K562 (cell line): ENCODE results near the gene DRD1. TPM values are rescaled to one million over a fixed set of nuclear protein-coding genes. Genes with fewer than 3 reads are reported as not detected.

Source experiments
- ATAC-seq: fragments of 200-7000 bp; cut with Tn5 transposase; 3 replicates; pipeline ENCODE4 v1.9.1; 2020; ENCODE audit warnings: moderate library complexity
- BruUV-seq: library from RNA; stranded (reverse); fragments of 400-500 nt; replicated peaks from 2 replicates; lab custom pipeline; 2021; lab: Mats Ljungman, UMichigan
- CTCF ChIA-PET: fragments of 300-600 bp; formaldehyde crosslinking; extraction: SDS; loops from one replicate; lab custom pipeline; 2021; ENCODE audit warnings: low intra/inter-chr PET ratio; lab: Yijun Ruan, JAX
- POLR2A ChIA-PET: fragments of 300-600, 350-650 bp; sonication (Branson Sonifier 250); formaldehyde crosslinking; extraction: SDS; loops from one replicate; lab custom pipeline; 2021; ENCODE audit warnings: antibody characterized with exemption, inconsistent platforms; lab: Yijun Ruan, JAX
- DNase-seq, 4 experiments: peaks; one replicate each; pipeline versions ENCODE4 v3.0.0 to v3.0.0-alpha.2; 2011 to 2018; ENCODE audit warnings: low spot score in 3 of 4, mixed read lengths in 3 of 4; ENCODE audit errors: extremely low read depth in 1 of 4
- FAIRE-seq: peaks from 2 replicates; lab custom pipeline; 2011; peaks lifted over from hg19 to GRCh38; lab: Jason Lieb, UNC
- H2AFZ ChIP-seq: 2 replicates; pipeline ENCODE4 v1.6.0; 2011; ENCODE audit warnings: low read depth, low read length, control low read depth, inconsistent platforms
- H3K27ac ChIP-seq: fragments of 200-600 bp; 3 replicates; pipeline ENCODE4 v1.8.0; 2011; ENCODE audit warnings: low read depth, mild to moderate bottlenecking, control low read depth, inconsistent platforms, low read length, moderate library complexity, mixed read lengths; ENCODE audit errors: extremely low read depth
- H3K27me3 ChIP-seq, 2 experiments: fragments of 300-600 bp in 1 of 2; 2 replicates in 1 of 2; 3 replicates in 1 of 2; pipeline versions ENCODE4 v1.6.0 to v1.8.0; 2011; ENCODE audit warnings: inconsistent platforms in 2 of 2, low read length in 2 of 2, mild to moderate bottlenecking in 1 of 2, mixed read lengths in 1 of 2, moderate library complexity in 1 of 2; ENCODE audit not compliant: control insufficient read depth in 2 of 2, insufficient read depth in 2 of 2
- H3K36me3 ChIP-seq: fragments of 300-600 bp; 3 replicates; pipeline ENCODE4 v1.8.0; 2011; ENCODE audit warnings: mild to moderate bottlenecking, low read length, inconsistent platforms; ENCODE audit not compliant: control insufficient read depth, insufficient read depth
- H3K4me1 ChIP-seq, 2 experiments: fragments of 200-600 bp in 1 of 2; replicated peaks in 1 of 2; 2 replicates in 1 of 2; 3 replicates in 1 of 2; pipeline versions ENCODE4 v1.5.1 to v1.8.0; 2011; ENCODE audit warnings: inconsistent platforms in 2 of 2, low read length in 2 of 2, mild to moderate bottlenecking in 1 of 2, mixed read lengths in 1 of 2, moderate library complexity in 1 of 2; ENCODE audit not compliant: control insufficient read depth in 2 of 2, insufficient read depth in 2 of 2
- H3K4me2 ChIP-seq: 2 replicates; pipeline ENCODE4 v1.6.1; 2011; ENCODE audit warnings: low read length, control low read depth, inconsistent platforms, mixed read lengths; ENCODE audit not compliant: insufficient read depth
- H3K4me3 ChIP-seq: fragments of 200-600 bp; sonication (generic), shearing (Covaris generic); 2 replicates; pipeline ENCODE4 v1.5.1; 2016; ENCODE audit warnings: control low read depth, inconsistent platforms
- H3K79me2 ChIP-seq: fragments of 200-600 bp; 3 replicates; pipeline ENCODE4 v1.8.0; 2011; ENCODE audit warnings: low read length, inconsistent platforms; ENCODE audit not compliant: control insufficient read depth, insufficient read depth
- H3K9ac ChIP-seq, 2 experiments: 2 replicates each; pipeline versions ENCODE4 v1.6.0 to v1.6.1; 2011; ENCODE audit warnings: low read depth in 2 of 2, low read length in 2 of 2, control low read depth in 1 of 2, inconsistent platforms in 1 of 2, mild to moderate bottlenecking in 1 of 2, mixed read lengths in 1 of 2; ENCODE audit not compliant: insufficient read depth in 1 of 2
- H3K9me1 ChIP-seq: one replicate; pipeline ENCODE4 v1.6.0; 2011; ENCODE audit warnings: inconsistent platforms, mild to moderate bottlenecking, low read length, moderate library complexity; ENCODE audit not compliant: control insufficient read depth, insufficient read depth
- H3K9me3 ChIP-seq: replicated peaks from 2 replicates; pipeline ENCODE4 v1.5.1; 2011; ENCODE audit warnings: low read depth, low read length, inconsistent platforms; ENCODE audit not compliant: control insufficient read depth, insufficient read depth
- H4K20me1 ChIP-seq: replicated peaks from 2 replicates; pipeline ENCODE4 v1.6.1; 2011; ENCODE audit warnings: low read length, inconsistent platforms, mixed read lengths; ENCODE audit not compliant: control insufficient read depth, insufficient read depth
- CREM ChIP-seq: IDR thresholded peaks from 2 replicates; pipeline ENCODE4 v1.6.1; 2014; ENCODE audit warnings: antibody characterized with exemption, low read depth
- KLF10 ChIP-seq: fragments of 250-450 bp; sonication (Bioruptor Pico); IDR thresholded peaks from 2 replicates; pipeline ENCODE4 v1.6.1; 2021; ENCODE audit warnings: matching md5 sums
- L3MBTL2 ChIP-seq: fragments of 450-650 bp; IDR thresholded peaks from 2 replicates; pipeline ENCODE4 v1.6.1; 2016; ENCODE audit warnings: mild to moderate bottlenecking, moderate library complexity
- NCOA6 ChIP-seq: fragments of 450-650 bp; IDR thresholded peaks from 2 replicates; pipeline ENCODE4 v1.6.1; 2017; ENCODE audit warnings: mild to moderate bottlenecking
- PKNOX1 ChIP-seq: fragments of 450-650 bp; IDR thresholded peaks from 2 replicates; pipeline ENCODE4 v1.6.1; 2016
- PTBP1 ChIP-seq: fragments of 200-400 bp; formaldehyde crosslinking; IDR thresholded peaks from 2 replicates; pipeline ENCODE4 v1.6.1; 2017; ENCODE audit warnings: low read depth, low read length
- PTRF ChIP-seq: fragments of 450-650 bp; IDR thresholded peaks from 2 replicates; pipeline ENCODE4 v1.6.1; 2016; ENCODE audit warnings: mild to moderate bottlenecking, missing genetic modification characterization, missing compliant biosample characterization
- PURB ChIP-seq: sonication (generic); formaldehyde crosslinking; IDR thresholded peaks from 2 replicates; pipeline ENCODE4 v1.9.0; 2021; ENCODE audit warnings: low read depth, mild to moderate bottlenecking, missing genetic modification reagents
- RBM17 ChIP-seq: fragments of 200-400 bp; formaldehyde crosslinking; IDR thresholded peaks from 2 replicates; pipeline ENCODE4 v1.6.1; 2017; ENCODE audit warnings: low read depth, mild to moderate bottlenecking, low read length, borderline replicate concordance
- SAFB ChIP-seq: fragments of 200-400 bp; formaldehyde crosslinking; IDR thresholded peaks from 2 replicates; pipeline ENCODE4 v1.6.1; 2017; ENCODE audit warnings: low read depth, low read length, borderline replicate concordance
- TBL1XR1 ChIP-seq, 2 experiments: IDR thresholded peaks; 2 replicates each; pipeline ENCODE4 v1.6.1; 2012; ENCODE audit warnings: improper control_type of control experiment in 2 of 2, low read length in 2 of 2, mild to moderate bottlenecking in 1 of 2
- U2AF1 ChIP-seq: fragments of 200-400 bp; formaldehyde crosslinking; optimal IDR thresholded peaks from 2 replicates; pipeline ENCODE3; 2017; ENCODE audit warnings: mild to moderate bottlenecking, low read depth, low read length, moderate library complexity
- ZNF124 ChIP-seq: sonication (generic); formaldehyde crosslinking; IDR thresholded peaks from 2 replicates; pipeline ENCODE4 v1.8.1; 2022; ENCODE audit warnings: missing genetic modification reagents
- ZNF217 ChIP-seq: sonication (generic); formaldehyde crosslinking; IDR thresholded peaks from 2 replicates; pipeline ENCODE4 v1.8.0; 2022; ENCODE audit warnings: mild to moderate bottlenecking, missing genetic modification reagents
- WGBS: fragments of 100-300 bp; shearing (Covaris generic); methylation state at CpG from one replicate; pipeline ENCODE4 v1.1.6; 2016; ENCODE audit warnings: low coverage, mixed read lengths; ENCODE audit not compliant: insufficient coverage; ENCODE audit errors: missing lambda C conversion rate; 5-methylcytosine and 5-hydroxymethylcytosine counted together
- in situ Hi-C: fragments of 300-500 bp; cut with MboI; formaldehyde crosslinking; loops from 4 replicates; pipeline ENCODE4 v1.15.0; 2018; ENCODE audit warnings: inconsistent platforms, mixed read lengths
- intact Hi-C: fragments of 100-400 bp; cut with micrococcal nuclease; formaldehyde crosslinking; loops from 2 replicates; pipeline ENCODE4 v1.14.2; 2022
- polyA plus RNA-seq, 8 experiments: library from polyadenylated mRNA; depleted of rRNA in 4 of 8; stranded (reverse) in 5 of 8; unstranded in 3 of 8; fragments of >200 nt; fragmentation: Nextera tagmentation in 2 of 8; fragmentation: Illumina TruSeq in 1 of 8; extraction: Ambion mirVana in 2 of 8; extraction: Trizol in 1 of 8; gene quantifications; 2 replicates each; pipeline versions ENCODE4 v1.2.1 to v1.2.3, GENCODE V29; 2011 to 2014; ENCODE audit warnings: inconsistent platforms in 1 of 8, missing spikeins in 1 of 8
- total RNA-seq, 7 experiments: library from RNA; depleted of rRNA in 6 of 7; stranded (reverse); fragments of >200 nt in 6 of 7; fragmentation: Illumina TruSeq in 2 of 7; extraction: Trizol in 2 of 7; gene quantifications; 2 replicates each; pipeline versions ENCODE4 v1.2.1 to v1.2.3, GENCODE V29; 2011 to 2021; ENCODE audit warnings: low replicate concordance in 1 of 7

The DRD1 gene
- total and polyA plus RNA-seq, 9 of the 15 experiments (the other 6 are each of a cell fraction or from before 2014, with no cell fraction given) = not detected

- Histone ChIP-seq H3K79me2 (no peaks in the 10 kb centered on the region), H3K9me3 (no peaks in the 10 kb centered on the region), H3K4me2 (no peak overlapping the region), H3K4me3 (no peak overlapping the region), H3K36me3 (no peaks in the 10 kb centered on the region), H3K4me1 (no peaks in the 10 kb centered on the region), H3K27ac (no peak overlapping the region), H3K9ac (no peak overlapping the region), H3K9me1 (no peaks in the 10 kb centered on the region), H3K27me3 (peaks cover 0 to 7% of the 10 kb centered on the region in 2 experiments; a peak in 1 of 5 replicates), H2AFZ (no peak overlapping the region), H4K20me1 (no peaks in the 10 kb centered on the region)
- POLR2A ChIA-PET = interaction anchor here (0.6 kb wide), 1 partner anchor 219 kb away, joined by 3 read pairs; no protein-coding TSS in a partner anchor
- intact Hi-C loops (no loop called here), in situ Hi-C loops (no loop called here)
- 1% methylated on average over 5 of the region's 5 CpGs for WGBS
- BruUV-seq = no TSS peak
- CTCF ChIA-PET = no interaction called here
- no peak for TF ChIP-seq ZNF124 (CRISPR knock-in tag)
- TF ChIP-seq KLF10 (CRISPR knock-in tag) = no peak
- no peak for TF ChIP-seq PURB (CRISPR knock-in tag)
- no peak for TF ChIP-seq PTRF (tag)
- no peak for TF ChIP-seq NCOA6
- no peak for TF ChIP-seq RBM17
- no peak for TF ChIP-seq CREM
- no peak for TF ChIP-seq SAFB
- TF ChIP-seq TBL1XR1 (IDR thresholded peaks at IDR 0.05; ENCODE audit: low read length in 2 of 2) = no peak
- no peak for TF ChIP-seq U2AF1
- no peak for TF ChIP-seq PKNOX1
- TF ChIP-seq PTBP1 = no peak
- no peak for TF ChIP-seq L3MBTL2
- no peak for TF ChIP-seq ZNF217
- DNase-seq (no peak), FAIRE-seq (no peak), ATAC-seq (no peak)
Observed at GRCh38 chr5:175392236-175392635, 51.7 kb downstream of the DRD1 start.
